Psoas muscle (tissue), 8 donors: ENCODE measurements around the gene TPST2. TPM values are rescaled to one million over a fixed set of nuclear protein-coding genes. Genes with fewer than 3 reads are reported as not detected.

Experiments
- ATAC-seq, 4 donors: fragments of 200-7000 bp; cut with Tn5 transposase; one replicate each; pipeline ENCODE4 v1.9.1; 2020; ENCODE audit warnings: moderate library complexity in 3 of 4, mild to moderate bottlenecking in 2 of 4
- DNase-seq, 2 donors: peaks; one replicate each; pipeline ENCODE4 v3.0.0-alpha.2; 2020
- H3K27ac ChIP-seq: fragments of 200-600 bp; one replicate; pipeline ENCODE4 v1.8.0; 2022
- H3K27me3 ChIP-seq, 3 donors: fragments of 200-600 bp in 1 of 3; one replicate each; pipeline versions ENCODE4 v1.6.1 to v1.8.0; 2013 to 2022; ENCODE audit warnings: low read length in 2 of 3, mild to moderate bottlenecking in 2 of 3, moderate library complexity in 1 of 3; ENCODE audit not compliant: insufficient read depth in 3 of 3
- H3K36me3 ChIP-seq, 2 donors: fragments of 200-600 bp in 1 of 2; one replicate each; pipeline versions ENCODE4 v1.6.1 to v1.8.0; 2013 to 2022; ENCODE audit warnings: low read depth in 1 of 2, mild to moderate bottlenecking in 1 of 2, moderate library complexity in 1 of 2; ENCODE audit not compliant: insufficient read depth in 1 of 2
- H3K4me1 ChIP-seq: fragments of 200-600 bp; one replicate; pipeline ENCODE4 v1.8.0; 2022
- H3K4me3 ChIP-seq: fragments of 200-600 bp; one replicate; pipeline ENCODE4 v1.8.0; 2022; ENCODE audit warnings: mild to moderate bottlenecking
- H3K9me3 ChIP-seq: fragments of 200-600 bp; one replicate; pipeline ENCODE4 v1.8.0; 2022
- WGBS, 3 donors: extraction: QIAGEN DNeasy Blood & Tissue Kit; methylation state at CpG; one replicate each; pipeline versions ENCODE4 v1.1.6 to v1.1.7; 2013; 5-methylcytosine and 5-hydroxymethylcytosine counted together
- intact Hi-C, 2 donors: fragments of 100-400 bp; cut with DNase I; formaldehyde crosslinking; loops; one replicate each; pipeline versions ENCODE4 v1.11.0 to v1.14.2; 2022
- polyA plus RNA-seq, 3 donors: library from polyadenylated mRNA; stranded (reverse); fragments of 200-250 nt; gene quantifications; one replicate each; pipeline ENCODE4 v1.2.3, GENCODE V29; 2013
- total RNA-seq, 4 donors: library from RNA; stranded (reverse); fragmentation: NEBNext Ultra II Directional in 2 of 4; extraction: Animal tissue kit (Norgen Biotek cat#: 25700) in 2 of 4; gene quantifications; one replicate each; pipeline versions ENCODE4 v1.2.1 to v1.2.4, GENCODE V29; 2021 to 2023
- TF ChIP-seq, protein P1 (sequence below): fragments of 200-600 bp; IDR thresholded peaks from one replicate; pipeline ENCODE4 v1.8.0; 2022; ENCODE audit warnings: antibody characterized with exemption
- donor health status: healthy with polysubstance abuse.
- donor health status: DM: no; HTN: no; CAD: no; lungs with moderate emphysema.
- donor health status: Bipolar disorder and iron deficiency.
- donor health status: healthy.
- donor health status: DM: yes; HTN: yes; CAD: no.
- donor health status: DM: no; HTN: no; CAD: no.
- donor health status: DM: no; HTN: no; CAD: no.
- donor health status: DM: yes; HTN: yes; CAD: no.

Gene TPST2
- total and polyA plus RNA-seq, 7 donors = 22.1 to 76.4 (median 32.9) TPM

- 35 to 40% (median 37%) methylated on average over 11 of the region's 11 CpGs for WGBS, 3 donors
- peaks cover 73% of the 10 kb centered on the region for H3K4me1 ChIP-seq
- intact Hi-C loops = loop anchor here in 1 of 2 donors (2.0 kb wide), 1 partner anchor 25 kb away; no protein-coding TSS in a partner anchor
- H3K27me3 ChIP-seq = no peaks in the 10 kb centered on the region
- ATAC-seq = peak in 2 of 4 donors; percentile 22 to 35
- peak overlapping the region; percentile 76 for H3K27ac ChIP-seq
- no peaks in the 10 kb centered on the region for H3K9me3 ChIP-seq
- H3K36me3 ChIP-seq = no peaks in the 10 kb centered on the region
- H3K4me3 ChIP-seq = no peak overlapping the region
- TF ChIP-seq, protein P1, sequence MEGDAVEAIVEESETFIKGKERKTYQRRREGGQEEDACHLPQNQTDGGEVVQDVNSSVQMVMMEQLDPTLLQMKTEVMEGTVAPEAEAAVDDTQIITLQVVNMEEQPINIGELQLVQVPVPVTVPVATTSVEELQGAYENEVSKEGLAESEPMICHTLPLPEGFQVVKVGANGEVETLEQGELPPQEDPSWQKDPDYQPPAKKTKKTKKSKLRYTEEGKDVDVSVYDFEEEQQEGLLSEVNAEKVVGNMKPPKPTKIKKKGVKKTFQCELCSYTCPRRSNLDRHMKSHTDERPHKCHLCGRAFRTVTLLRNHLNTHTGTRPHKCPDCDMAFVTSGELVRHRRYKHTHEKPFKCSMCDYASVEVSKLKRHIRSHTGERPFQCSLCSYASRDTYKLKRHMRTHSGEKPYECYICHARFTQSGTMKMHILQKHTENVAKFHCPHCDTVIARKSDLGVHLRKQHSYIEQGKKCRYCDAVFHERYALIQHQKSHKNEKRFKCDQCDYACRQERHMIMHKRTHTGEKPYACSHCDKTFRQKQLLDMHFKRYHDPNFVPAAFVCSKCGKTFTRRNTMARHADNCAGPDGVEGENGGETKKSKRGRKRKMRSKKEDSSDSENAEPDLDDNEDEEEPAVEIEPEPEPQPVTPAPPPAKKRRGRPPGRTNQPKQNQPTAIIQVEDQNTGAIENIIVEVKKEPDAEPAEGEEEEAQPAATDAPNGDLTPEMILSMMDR = no peak
- DNase-seq = no peak
These were observed 34.5 kb downstream of the TPST2 start for GRCh38 chr22:26555478-26555877.

GRCh38 chr22:26554956-26555355, 35.0 kb downstream of the TPST2 start:
- peaks cover 77% of the 10 kb centered on the region for H3K4me1 ChIP-seq

DNA sequence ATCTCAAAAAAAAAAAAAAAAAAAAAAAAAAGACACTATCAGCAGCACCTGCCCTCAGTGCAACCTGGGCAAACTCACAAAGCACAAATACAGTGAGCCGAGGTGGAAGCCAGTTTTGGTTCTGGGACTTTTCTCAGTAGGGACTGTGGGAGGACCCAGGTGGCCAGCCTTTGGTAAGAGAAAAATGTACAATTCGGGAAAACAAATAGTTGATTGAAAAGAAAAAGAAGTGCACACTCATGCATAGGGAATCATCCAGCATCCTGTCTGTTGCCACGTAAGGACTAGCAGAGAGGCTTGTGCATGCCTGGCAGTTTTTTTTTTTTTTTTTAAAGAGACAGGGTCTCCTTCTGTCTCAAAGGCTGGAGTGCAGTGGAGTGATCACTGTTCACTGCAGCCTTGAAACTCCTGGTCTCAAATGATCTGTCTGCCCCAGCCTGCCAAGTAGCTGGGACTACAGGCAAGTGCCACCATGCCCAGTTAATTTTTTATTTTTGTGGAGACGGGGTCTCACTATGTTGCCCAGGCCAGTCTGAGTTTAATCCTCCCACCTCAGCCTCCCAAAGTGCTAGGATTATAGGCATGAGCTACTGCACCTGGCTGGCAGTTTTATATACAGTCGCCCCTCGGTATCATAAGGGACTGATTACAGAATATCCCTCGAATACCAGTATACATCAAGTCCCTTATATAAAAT, 36.7 kb downstream of the TPST2 start:
- 44 to 61% (median 46%) methylated on average over 7 of the region's 7 CpGs for WGBS, 3 donors
- TF ChIP-seq, protein P1 = no peak
- ATAC-seq (peak; percentile 45 to 58 (median 48)), DNase-seq (no peak)
- H3K9me3 ChIP-seq = no peaks in the 10 kb centered on the region
- peaks cover 75% of the 10 kb centered on the region for H3K4me1 ChIP-seq
- peak overlapping the region; percentile 76 for H3K27ac ChIP-seq
- intact Hi-C loops = loop anchor here in 1 of 2 donors (5.0 kb wide), 1 partner anchor 34 kb away; no protein-coding TSS in a partner anchor
- H3K36me3 ChIP-seq = no peaks in the 10 kb centered on the region
- no peaks in the 10 kb centered on the region for H3K27me3 ChIP-seq
- no peak overlapping the region for H3K4me3 ChIP-seq

More at GRCh38 chr22:26554956-26555355, 35.0 kb downstream of the TPST2 start:
- no peaks in the 10 kb centered on the region for H3K27me3 ChIP-seq
- peak overlapping the region; percentile 76 for H3K27ac ChIP-seq
- H3K9me3 ChIP-seq = no peaks in the 10 kb centered on the region
- TF ChIP-seq, protein P1 = no peak
- ATAC-seq = no peak
- no peaks in the 10 kb centered on the region for H3K36me3 ChIP-seq
- intact Hi-C loops = loop anchor here (2.0 to 5.0 kb wide), 2 partner anchors 24 to 32 kb away; no protein-coding TSS in a partner anchor
- no peak overlapping the region for H3K4me3 ChIP-seq
- 63 to 74% (median 71%) methylated on average over 6 of the region's 6 CpGs for WGBS, 3 donors
- DNase-seq = no peak

GRCh38 chr22:26552466-26552865, 37.5 kb downstream of the TPST2 start:
- no peaks in the 10 kb centered on the region for H3K9me3 ChIP-seq
- DNase-seq = no peak
- WGBS, 3 donors = 53 to 78% (median 66%) methylated on average over 9 to 10 of the region's 10 CpGs
- no peak for ATAC-seq
- H3K4me3 ChIP-seq = no peak overlapping the region
- peaks cover 75% of the 10 kb centered on the region for H3K4me1 ChIP-seq
- H3K27me3 ChIP-seq = no peaks in the 10 kb centered on the region
- peak overlapping the region; percentile 76 for H3K27ac ChIP-seq
- TF ChIP-seq, protein P1 = no peak
- intact Hi-C loops = loop anchor here in 1 of 2 donors (5.0 kb wide), 1 partner anchor 35 kb away; no protein-coding TSS in a partner anchor
- H3K36me3 ChIP-seq = no peaks in the 10 kb centered on the region
